Kidney capillary endothelial cell (primary cell): ENCODE measurements around the gene RBM24.

ENCODE experiments used
- DNase-seq: peaks from one replicate; pipeline ENCODE4 v3.0.0-alpha.2; 2018; ENCODE audit warnings: low spot score

RBM24 gene

DNA sequence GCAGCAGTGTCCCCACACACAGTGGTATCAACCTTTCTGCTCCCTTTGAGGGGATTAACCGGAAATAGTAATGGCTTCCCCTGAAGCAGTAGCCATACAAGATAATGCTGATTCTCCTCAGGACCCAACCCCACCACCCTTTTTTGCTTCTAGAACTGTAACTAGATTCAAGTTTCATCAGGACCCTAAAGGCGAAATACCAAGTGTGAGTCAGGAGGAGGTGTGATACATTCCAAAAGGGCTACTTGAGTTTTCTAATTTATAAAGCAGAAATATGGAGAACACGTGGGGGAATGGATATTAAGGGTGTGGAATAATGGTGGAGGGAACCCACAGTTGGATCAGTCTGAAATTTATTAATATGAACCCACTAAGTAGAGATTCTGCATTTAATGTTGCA, 60.7 kb downstream of the RBM24 start:
- DNase-seq = no peak

DNA sequence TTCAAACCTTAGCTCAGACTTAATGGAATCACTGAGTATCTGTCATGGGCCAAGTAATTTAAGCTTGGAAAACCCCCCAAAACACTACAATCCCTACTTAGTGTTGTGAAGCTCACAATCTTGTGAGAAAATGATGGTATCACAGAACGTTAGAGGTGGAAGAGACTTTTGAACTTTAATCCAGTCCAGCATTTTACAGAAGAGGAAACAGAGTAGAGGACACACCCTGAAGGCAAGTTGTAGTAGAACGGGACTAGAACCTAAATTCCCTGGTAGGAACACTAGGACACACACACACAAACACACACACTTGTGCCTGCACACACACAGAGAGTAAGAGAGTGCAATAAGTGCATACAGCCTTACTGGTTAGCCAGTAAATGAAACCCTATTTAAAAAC, 62.1 kb downstream of the RBM24 start:
- DNase-seq = no peak
